SK-N-SH (cell line): ENCODE measurements around the gene GLRX5. TPM values are rescaled to one million over a fixed set of nuclear protein-coding genes. Genes with fewer than 3 reads are reported as not detected.

ENCODE experiments used
- CTCF ChIA-PET: fragments of 300-600, 350-600 bp; formaldehyde crosslinking; extraction: SDS; loops from one replicate; lab custom pipeline; 2021; lab: Yijun Ruan, JAX
- POLR2A ChIA-PET: fragments of 350-600 bp; sonication (Branson Sonifier 250); formaldehyde crosslinking; extraction: SDS; loops from one replicate; lab custom pipeline; 2020; ENCODE audit warnings: antibody characterized with exemption, inconsistent platforms; lab: Yijun Ruan, JAX
- DNase-seq: peaks from one replicate; pipeline ENCODE4 v3.0.0; 2012
- H2AFZ ChIP-seq: fragments of 200-600 bp; sonication (generic); 2 replicates; pipeline ENCODE4 v1.8.1; 2016; ENCODE audit warnings: antibody characterized with exemption, mild to moderate bottlenecking, low read depth
- H3F3A ChIP-seq: fragments of 200-600 bp; sonication (generic); replicated peaks from 2 replicates; pipeline ENCODE3; 2016; ENCODE audit warnings: antibody characterized with exemption, mild to moderate bottlenecking; ENCODE audit not compliant: insufficient read depth
- H3K27ac ChIP-seq, 2 experiments: fragments of 200-500 bp in 1 of 2; fragments of 200-600 bp in 1 of 2; sonication (Bioruptor generic) in 1 of 2; sonication (generic), shearing (Covaris generic) in 1 of 2; 2 replicates each; pipeline versions ENCODE4 v1.5.1 to v1.6.1; 2014 to 2016; ENCODE audit warnings: low read depth in 2 of 2, inconsistent platforms in 1 of 2, low read length in 1 of 2, mild to moderate bottlenecking in 1 of 2, mixed read lengths in 1 of 2
- H3K27me3 ChIP-seq: fragments of 200-600 bp; sonication (generic), shearing (Covaris generic); 2 replicates; pipeline ENCODE4 v1.6.1; 2016; ENCODE audit warnings: mixed run types; ENCODE audit not compliant: insufficient read depth
- H3K36me3 ChIP-seq, 2 experiments: fragments of 200-500 bp in 1 of 2; fragments of 200-600 bp in 1 of 2; sonication (Bioruptor generic) in 1 of 2; sonication (generic) in 1 of 2; replicated peaks in 1 of 2; 2 replicates each; pipeline versions ENCODE3 to v1.5.1; 2014 to 2016; ENCODE audit warnings: low read length in 1 of 2, mild to moderate bottlenecking in 1 of 2; ENCODE audit not compliant: insufficient read depth in 2 of 2, control insufficient read depth in 1 of 2
- H3K4me1 ChIP-seq, 2 experiments: fragments of 200-500 bp in 1 of 2; fragments of 200-600 bp in 1 of 2; sonication (Bioruptor generic) in 1 of 2; sonication (generic), shearing (Covaris generic) in 1 of 2; 2 replicates each; pipeline versions ENCODE4 v1.5.1 to v1.6.1; 2014 to 2016; ENCODE audit warnings: low read depth in 1 of 2, low read length in 1 of 2, mixed run types in 1 of 2; ENCODE audit not compliant: insufficient read depth in 2 of 2, control insufficient read depth in 1 of 2
- H3K4me2 ChIP-seq: fragments of 200-600 bp; sonication (generic), shearing (Covaris generic); 2 replicates; pipeline ENCODE4 v1.6.1; 2017; ENCODE audit warnings: mixed run types
- H3K4me3 ChIP-seq, 2 experiments: fragments of 200-500 bp in 1 of 2; fragments of 200-600 bp in 1 of 2; sonication (Bioruptor generic) in 1 of 2; sonication (generic), shearing (Covaris generic) in 1 of 2; 2 replicates each; pipeline versions ENCODE4 v1.5.1 to v1.8.1; 2014 to 2016; ENCODE audit warnings: low read depth in 2 of 2, inconsistent platforms in 1 of 2, low read length in 1 of 2, mild to moderate bottlenecking in 1 of 2, mixed read lengths in 1 of 2, moderate library complexity in 1 of 2
- H3K79me2 ChIP-seq: fragments of 200-600 bp; sonication (generic); 2 replicates; pipeline ENCODE4 v1.8.1; 2017; ENCODE audit warnings: mild to moderate bottlenecking; ENCODE audit not compliant: insufficient read depth
- H3K9ac ChIP-seq: fragments of 200-600 bp; sonication (generic); 2 replicates; pipeline ENCODE4 v1.6.1; 2017; ENCODE audit warnings: mixed run types
- H3K9me2 ChIP-seq: fragments of 200-600 bp; sonication (generic); 2 replicates; pipeline ENCODE4 v1.6.1; 2017; ENCODE audit warnings: mixed run types
- H3K9me3 ChIP-seq: fragments of 200-600 bp; sonication (generic); 2 replicates; pipeline ENCODE4 v1.6.1; 2017; ENCODE audit warnings: mixed run types, mild to moderate bottlenecking, moderate library complexity
- H4K20me1 ChIP-seq: fragments of 200-600 bp; sonication (generic); 2 replicates; pipeline ENCODE4 v1.6.1; 2017; ENCODE audit warnings: mild to moderate bottlenecking, mixed run types; ENCODE audit not compliant: insufficient read depth
- FOXM1 ChIP-seq: IDR thresholded peaks from 2 replicates; pipeline ENCODE4 v1.4.0; 2012; ENCODE audit warnings: low read depth, mild to moderate bottlenecking
- GABPA ChIP-seq: IDR thresholded peaks from 2 replicates; pipeline ENCODE4 v1.4.0; 2012; ENCODE audit warnings: low read depth, mild to moderate bottlenecking
- GATA2 ChIP-seq: sonication (generic); formaldehyde crosslinking; IDR thresholded peaks from 2 replicates; pipeline ENCODE4 v1.5.0; 2020; ENCODE audit warnings: mild to moderate bottlenecking, missing genetic modification reagents
- MAX ChIP-seq: IDR thresholded peaks from 2 replicates; pipeline ENCODE4 v1.4.0; 2012; ENCODE audit warnings: low read depth
- MEF2A ChIP-seq: IDR thresholded peaks from 2 replicates; pipeline ENCODE4 v1.4.0; 2012; ENCODE audit warnings: low read depth, borderline replicate concordance
- MXI1 ChIP-seq: IDR thresholded peaks from 2 replicates; pipeline ENCODE4 v1.6.1; 2012; ENCODE audit warnings: mild to moderate bottlenecking, low read depth, low read length, improper control_type of control experiment
- NFIC ChIP-seq: IDR thresholded peaks from 2 replicates; pipeline ENCODE4 v1.4.0; 2012; ENCODE audit warnings: borderline replicate concordance
- NRF1 ChIP-seq: IDR thresholded peaks from 2 replicates; pipeline ENCODE4 v1.6.1; 2012; ENCODE audit warnings: low read depth, mild to moderate bottlenecking, low read length
- POLR2AphosphoS5 ChIP-seq: IDR thresholded peaks from 2 replicates; pipeline ENCODE4 v1.6.1; 2012; ENCODE audit warnings: low read depth, low read length
- RAD21 ChIP-seq: IDR thresholded peaks from 2 replicates; pipeline ENCODE4 v1.6.1; 2012; ENCODE audit warnings: mild to moderate bottlenecking, low read length
- RXRA ChIP-seq: IDR thresholded peaks from 2 replicates; pipeline ENCODE4 v1.4.0; 2012; ENCODE audit warnings: low read depth, mild to moderate bottlenecking, borderline replicate concordance
- SMC3 ChIP-seq: IDR thresholded peaks from 2 replicates; pipeline ENCODE4 v1.6.1; 2012; ENCODE audit warnings: low read depth, low read length, improper control_type of control experiment
- TCF12 ChIP-seq: IDR thresholded peaks from 2 replicates; pipeline ENCODE4 v1.4.0; 2012
- YY1 ChIP-seq: IDR thresholded peaks from 2 replicates; pipeline ENCODE4 v1.4.0; 2012; ENCODE audit warnings: low read depth, mild to moderate bottlenecking
- WGBS: methylation state at CpG from one replicate; pipeline ENCODE4 v1.1.6; 2017; ENCODE audit warnings: low lambda C conversion rate; 5-methylcytosine and 5-hydroxymethylcytosine counted together
- polyA plus RNA-seq, 3 experiments: library from polyadenylated mRNA; depleted of rRNA; stranded (reverse); fragments of >200 nt; gene quantifications; 2 replicates each; pipeline ENCODE4 v1.2.3, GENCODE V29; 2012
- TF ChIP-seq, protein P1 (sequence below): fragments of 200-600 bp; sonication (generic); IDR thresholded peaks from 2 replicates; pipeline ENCODE4 v1.6.1; 2017; ENCODE audit warnings: antibody characterized with exemption, mild to moderate bottlenecking, moderate library complexity
- TF ChIP-seq, protein P2 (sequence below): IDR thresholded peaks from 2 replicates; pipeline ENCODE4; 2012

Gene GLRX5
- polyA plus RNA-seq, 1 of the 3 experiments (the other 2 are of a cell fraction): 29.1 TPM

- TF ChIP-seq YY1: no peak
- peak; percentile 44 for TF ChIP-seq TCF12
- no peak for TF ChIP-seq GABPA
- TF ChIP-seq, protein P1, sequence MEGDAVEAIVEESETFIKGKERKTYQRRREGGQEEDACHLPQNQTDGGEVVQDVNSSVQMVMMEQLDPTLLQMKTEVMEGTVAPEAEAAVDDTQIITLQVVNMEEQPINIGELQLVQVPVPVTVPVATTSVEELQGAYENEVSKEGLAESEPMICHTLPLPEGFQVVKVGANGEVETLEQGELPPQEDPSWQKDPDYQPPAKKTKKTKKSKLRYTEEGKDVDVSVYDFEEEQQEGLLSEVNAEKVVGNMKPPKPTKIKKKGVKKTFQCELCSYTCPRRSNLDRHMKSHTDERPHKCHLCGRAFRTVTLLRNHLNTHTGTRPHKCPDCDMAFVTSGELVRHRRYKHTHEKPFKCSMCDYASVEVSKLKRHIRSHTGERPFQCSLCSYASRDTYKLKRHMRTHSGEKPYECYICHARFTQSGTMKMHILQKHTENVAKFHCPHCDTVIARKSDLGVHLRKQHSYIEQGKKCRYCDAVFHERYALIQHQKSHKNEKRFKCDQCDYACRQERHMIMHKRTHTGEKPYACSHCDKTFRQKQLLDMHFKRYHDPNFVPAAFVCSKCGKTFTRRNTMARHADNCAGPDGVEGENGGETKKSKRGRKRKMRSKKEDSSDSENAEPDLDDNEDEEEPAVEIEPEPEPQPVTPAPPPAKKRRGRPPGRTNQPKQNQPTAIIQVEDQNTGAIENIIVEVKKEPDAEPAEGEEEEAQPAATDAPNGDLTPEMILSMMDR: no peak
- 0 out of 2 replicates have a peak, but pooled peaks have one; percentile 4 for TF ChIP-seq RAD21
- peak; percentile 49; the same call in 1 of the 2 replicates for TF ChIP-seq MXI1
- no peak for TF ChIP-seq FOXM1
- TF ChIP-seq GATA2 (CRISPR knock-in tag): peak; percentile 38; the same call in 1 of the 2 replicates
- TF ChIP-seq MEF2A: no peak
These were observed 37.3 kb upstream of the GLRX5 start (continued) for GRCh38 chr14:95497561-95498011.

- TF ChIP-seq MAX: peak; percentile 46; the same call in 1 of the 2 replicates
- no peak for TF ChIP-seq RXRA
- peak; percentile 21; the same call in 1 of the 2 replicates for TF ChIP-seq TCF12
- TF ChIP-seq, protein P2, sequence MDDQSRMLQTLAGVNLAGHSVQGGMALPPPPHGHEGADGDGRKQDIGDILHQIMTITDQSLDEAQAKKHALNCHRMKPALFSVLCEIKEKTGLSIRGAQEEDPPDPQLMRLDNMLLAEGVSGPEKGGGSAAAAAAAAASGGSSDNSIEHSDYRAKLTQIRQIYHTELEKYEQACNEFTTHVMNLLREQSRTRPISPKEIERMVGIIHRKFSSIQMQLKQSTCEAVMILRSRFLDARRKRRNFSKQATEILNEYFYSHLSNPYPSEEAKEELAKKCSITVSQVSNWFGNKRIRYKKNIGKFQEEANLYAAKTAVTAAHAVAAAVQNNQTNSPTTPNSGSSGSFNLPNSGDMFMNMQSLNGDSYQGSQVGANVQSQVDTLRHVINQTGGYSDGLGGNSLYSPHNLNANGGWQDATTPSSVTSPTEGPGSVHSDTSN: 0 out of 2 replicates have a peak, but pooled peaks have one; percentile 11
- no peak for TF ChIP-seq POLR2AphosphoS5
- TF ChIP-seq RAD21: 0 out of 2 replicates have a peak, but pooled peaks have one; percentile 1
- peak; percentile 57 for TF ChIP-seq NFIC
- TF ChIP-seq NRF1: no peak
- no peak for TF ChIP-seq SMC3
- TF ChIP-seq MXI1: no peak
- TF ChIP-seq, all 33 proteins: peak for 5
- Histone ChIP-seq H3K9me3 (no peaks in the 10 kb centered on the region), H3K79me2 (no peaks in the 10 kb centered on the region; the same call in 1 of the 2 replicates), H2AFZ (no peak overlapping the region), H3K4me1 (peaks cover 20 to 41% of the 10 kb centered on the region in 2 experiments; a peak in 3 of 4 replicates), H3K27me3 (no peaks in the 10 kb centered on the region), H3K4me3 (no peak overlapping the region), H3K9me2 (no peaks in the 10 kb centered on the region), H4K20me1 (no peaks in the 10 kb centered on the region), H3K9ac (no peak overlapping the region), H3K36me3 (no peaks in the 10 kb centered on the region), H3K4me2 (no peak overlapping the region), H3F3A (peaks cover 16% of the 10 kb centered on the region), H3K27ac (peak overlapping the region; percentile 26 to 47; a peak in 3 of 4 replicates)
- 53% methylated on average over 7 of the region's 9 CpGs for WGBS
- peak; percentile 41 for DNase-seq
- ChIA-PET CTCF (interaction anchor here (1.3 kb wide), 1 partner anchor 56 kb away, joined by 3 read pairs; no protein-coding TSS in a partner anchor), POLR2A (no interaction called here)
These were observed 36.1 kb upstream of the GLRX5 start for GRCh38 chr14:95498622-95499353.
